GM18951 (cell line): ENCODE measurements around the gene TRIM3.
"Not testable (repeated sequence)": the region's sequence is repeated elsewhere in the genome, so short reads cannot be mapped to it uniquely, and the experiment has no call there.

Experiments used
- POLR2A ChIP-seq: IDR thresholded peaks from 4 replicates; pipeline ENCODE4 v1.6.1; 2011; ENCODE audit warnings: mild to moderate bottlenecking; ENCODE audit not compliant: insufficient read length, insufficient read depth; ENCODE audit errors: extremely low read depth
- in situ Hi-C: fragments of 300-500 bp; cut with MboI; formaldehyde crosslinking; loops from one replicate; pipeline ENCODE4 v1.12.0; 2022; ENCODE audit warnings: low sequenced_read_pairs, mixed read lengths, inconsistent platforms; ENCODE audit not compliant: unreplicated experiment

TRIM3 gene

GRCh38 chr11:6473451-6474412 lies at the start of gene TRIM3:
Gene TRIM3, minus strand, starts transcription at chr11:6473941. Its CDS starts 8,246 bp downstream, at chr11:6465695.
- TF ChIP-seq POLR2A = peak; percentile 60
- in situ Hi-C loops = no loop called here

GRCh38 chr11:6523253-6523652 lies 49.5 kb upstream of the TRIM3 start:
- no peak for TF ChIP-seq POLR2A
- in situ Hi-C loops = no loop called here

- in situ Hi-C loops = not testable (repeated sequence)
These were observed 48.2 kb upstream of the TRIM3 start for GRCh38 chr11:6521946-6522345.

GRCh38 chr11:6520265-6520664 lies 46.5 kb upstream of the TRIM3 start:
- in situ Hi-C loops = no loop called here
- TF ChIP-seq POLR2A = no peak

- no peak for TF ChIP-seq POLR2A
These were observed 43.1 kb upstream of the TRIM3 start for GRCh38 chr11:6516865-6517264.

GRCh38 chr11:6505577-6506240 lies 32.0 kb upstream of the TRIM3 start:
- in situ Hi-C loops = no loop called here
- TF ChIP-seq POLR2A = no peak

More at GRCh38 chr11:6516865-6517264, 43.1 kb upstream of the TRIM3 start:
- in situ Hi-C loops = no loop called here

GRCh38 chr11:6504166-6504565 lies 30.4 kb upstream of the TRIM3 start:
- in situ Hi-C loops = no loop called here
- no peak for TF ChIP-seq POLR2A

- in situ Hi-C loops = no loop called here
- no peak for TF ChIP-seq POLR2A
These were observed 28.6 kb upstream of the TRIM3 start for GRCh38 chr11:6502382-6502781.

- in situ Hi-C loops = no loop called here
- no peak for TF ChIP-seq POLR2A
These were observed 24.8 kb upstream of the TRIM3 start for GRCh38 chr11:6498544-6498943.

GRCh38 chr11:6498121-6498520 lies 24.4 kb upstream of the TRIM3 start:
- TF ChIP-seq POLR2A = no peak
- in situ Hi-C loops = no loop called here

- no peak for TF ChIP-seq POLR2A
- in situ Hi-C loops = no loop called here
These were observed 23.5 kb upstream of the TRIM3 start, which contains the start of gene DNHD1 for GRCh38 chr11:6497069-6497839. Gene DNHD1, plus strand, starts transcription at chr11:6497280. Its CDS starts 936 bp downstream, at chr11:6498216.

- in situ Hi-C loops = no loop called here
- no peak for TF ChIP-seq POLR2A
These were observed 15.6 kb upstream of the TRIM3 start for GRCh38 chr11:6489306-6489705.

GRCh38 chr11:6488821-6489220 lies 15.1 kb upstream of the TRIM3 start:
- in situ Hi-C loops = no loop called here

More at GRCh38 chr11:6488821-6489220, 15.1 kb upstream of the TRIM3 start:
- no peak for TF ChIP-seq POLR2A
